ENCODE results near the gene ZNF221. TPM values are rescaled to one million over a fixed set of nuclear protein-coding genes. Genes with fewer than 3 reads are reported as not detected.
A peak's percentile ranks its signal among the peaks of the same experiment; 100 is the strongest.

Gene ZNF221
- total RNA-seq, 2 experiments from 2014 or later: 2.9 to 3.7 TPM

- peaks cover 6% of the 10 kb centered on the region for H3K4me1 Mint-ChIP-seq
- H3K4me3 Mint-ChIP-seq: peak within 1 kb of the TSS; percentile 96
- peak; percentile 74 for DNase-seq
- H3K27me3 Mint-ChIP-seq: no peaks in the 10 kb centered on the region
- H3K36me3 Mint-ChIP-seq: peaks cover 21% of the 10 kb centered on the region
- peaks cover 11% of the 10 kb centered on the region for H3K9me3 Mint-ChIP-seq
- POLR2A ChIA-PET: interaction anchor here (0.6 to 1.6 kb wide), 3 partner anchors 49 to 707 kb away, joined by 3 to 4 read pairs (median 3); partner anchors contain the start of gene ZNF45
- peak; percentile 85 for ATAC-seq (ENCODE audit: low read depth)
- H3K27ac Mint-ChIP-seq: peak within 1 kb of the TSS; percentile 95
Observed at GRCh38 chr19:43983912-43984686, 33.1 kb downstream of the ZNF221 start, which contains the start of gene ZNF155. Gene ZNF155, plus strand, starts transcription at chr19:43984188. Its CDS starts 4,356 bp downstream, at chr19:43988544.

DNA sequence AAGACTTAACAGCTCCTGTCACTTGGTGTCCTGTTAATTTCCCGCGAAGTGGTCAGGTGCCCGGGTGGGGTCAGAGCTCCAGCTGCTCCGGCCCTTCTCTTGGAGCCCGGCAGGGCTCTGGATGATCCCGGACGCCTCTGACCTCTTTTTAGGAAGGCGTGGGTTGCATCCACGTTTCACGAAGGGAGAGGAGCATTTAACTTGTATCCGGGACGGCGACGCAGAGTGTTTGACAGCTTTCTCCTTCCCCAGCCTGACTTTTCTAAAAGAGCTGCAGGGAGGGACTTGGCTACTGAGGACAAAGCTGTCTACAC, 33.6 kb downstream of the ZNF221 start:
- no peaks in the 10 kb centered on the region for H3K27me3 Mint-ChIP-seq
- peaks cover 6% of the 10 kb centered on the region for H3K4me1 Mint-ChIP-seq
- POLR2A ChIA-PET: interaction anchor here (0.6 to 1.6 kb wide), 3 partner anchors 49 to 707 kb away, joined by 3 to 4 read pairs (median 3); partner anchors contain the start of gene ZNF45
- ATAC-seq (ENCODE audit: low read depth) (peak; percentile 13), DNase-seq (peak; percentile 36)
- H3K9me3 Mint-ChIP-seq: peaks cover 11% of the 10 kb centered on the region
- H3K36me3 Mint-ChIP-seq: peaks cover 24% of the 10 kb centered on the region
- H3K4me3 Mint-ChIP-seq: peak overlapping the region; percentile 96
- peak overlapping the region; percentile 95 for H3K27ac Mint-ChIP-seq

GRCh38 chr19:43997631-43998290, 46.7 kb downstream of the ZNF221 start:
- ATAC-seq (ENCODE audit: low read depth): no peak

DNA sequence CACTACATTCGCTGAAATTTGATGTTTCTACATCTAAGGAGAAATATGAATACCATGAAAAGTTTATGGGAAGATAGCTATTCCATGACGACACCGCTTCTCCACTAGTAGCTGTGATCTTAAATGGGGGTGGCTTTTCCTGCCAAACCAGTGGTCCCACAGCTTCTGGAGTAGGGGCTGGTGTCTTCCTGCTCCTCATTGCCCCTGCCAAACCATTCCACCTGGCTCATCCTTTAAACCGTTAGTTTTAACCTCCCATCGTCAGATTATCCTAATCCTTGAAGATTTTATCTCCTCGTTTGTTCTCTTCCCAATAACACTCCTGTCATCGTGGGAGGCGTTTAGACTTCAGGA, 51.2 kb downstream of the ZNF221 start:
- H3K4me3 Mint-ChIP-seq: peak overlapping the region; percentile 99
- DNase-seq (no peak), ATAC-seq (ENCODE audit: low read depth) (no peak)
- no peaks in the 10 kb centered on the region for H3K27me3 Mint-ChIP-seq
- peaks cover 30% of the 10 kb centered on the region for H3K36me3 Mint-ChIP-seq
- POLR2A ChIA-PET: interaction anchor here (1.6 kb wide), 1 partner anchor 67 kb away, joined by 3 read pairs; the partner anchor contains the start of gene ZNF45
- H3K27ac Mint-ChIP-seq: peak overlapping the region; percentile 98
- H3K4me1 Mint-ChIP-seq: peaks cover 10% of the 10 kb centered on the region
- peaks cover 24% of the 10 kb centered on the region for H3K9me3 Mint-ChIP-seq

More at GRCh38 chr19:43997631-43998290, 46.7 kb downstream of the ZNF221 start:
- Mint-ChIP-seq H3K9me3 (peaks cover 21% of the 10 kb centered on the region), H3K27me3 (no peaks in the 10 kb centered on the region), H3K4me1 (peaks cover 7% of the 10 kb centered on the region), H3K27ac (no peak overlapping the region), H3K36me3 (peaks cover 46% of the 10 kb centered on the region), H3K4me3 (no peak overlapping the region)
- no peak for DNase-seq
- POLR2A ChIA-PET: no interaction called here

DNA sequence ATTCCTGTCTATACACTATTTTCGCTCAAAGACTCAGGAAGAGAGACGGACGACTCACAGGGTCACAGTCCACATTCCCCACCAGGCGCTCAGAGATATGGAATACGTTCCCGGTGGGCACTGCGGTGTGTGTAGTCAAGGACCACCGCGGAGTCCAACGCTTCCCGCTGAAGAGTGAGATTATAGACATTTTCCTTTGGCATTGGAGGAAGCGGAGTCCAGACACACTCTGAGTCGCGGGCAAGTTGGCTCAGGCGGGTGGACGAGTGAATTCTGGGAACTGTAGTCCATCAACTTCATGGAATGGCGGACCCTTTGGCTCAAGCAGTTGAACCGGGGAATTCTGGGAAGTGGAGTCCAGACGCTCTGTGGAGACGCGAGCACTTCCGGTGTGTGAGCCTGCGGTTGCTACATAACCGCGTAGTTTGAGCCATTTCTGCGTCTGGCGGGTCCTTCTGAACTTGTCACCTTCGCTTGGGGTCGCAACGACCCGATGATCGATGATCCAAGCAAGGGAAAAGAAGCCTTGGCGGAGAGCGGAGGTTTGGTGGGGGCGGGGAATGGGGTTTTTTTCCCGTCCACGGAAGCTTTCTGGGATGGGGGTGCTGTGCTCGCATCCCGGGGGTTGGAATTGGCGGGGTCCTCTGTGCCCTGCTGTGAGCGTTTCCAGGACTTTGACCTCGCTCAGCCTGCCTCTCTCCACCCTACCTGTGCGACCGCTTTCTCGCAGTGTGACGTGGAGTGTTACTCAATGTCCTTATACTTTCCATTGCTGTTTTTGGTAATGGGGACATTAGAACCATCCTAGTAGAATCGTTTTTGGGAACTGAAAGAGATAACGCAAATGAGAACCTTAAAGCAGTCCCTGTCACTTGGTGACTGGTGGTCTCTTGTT, 51.8 kb downstream of the ZNF221 start, which contains the start of gene ZNF230:
Gene ZNF230 (plus strand): TSS at position 392 of the 895 bp plus-strand sequence. CDS start 4,122 bp downstream, outside the sequence.
- peaks cover 30% of the 10 kb centered on the region for H3K9me3 Mint-ChIP-seq
- POLR2A ChIA-PET: interaction anchor here (1.0 to 1.6 kb wide), 3 partner anchors 68 to 162 kb away, joined by 3 to 4 read pairs (median 3); partner anchors contain the start of genes ZNF226 and ZNF45
- H3K4me3 Mint-ChIP-seq: peak within 1 kb of the TSS; percentile 99
- peaks cover 33% of the 10 kb centered on the region for H3K36me3 Mint-ChIP-seq
- H3K27me3 Mint-ChIP-seq: no peaks in the 10 kb centered on the region
- ATAC-seq (ENCODE audit: low read depth) (peak; percentile 94), DNase-seq (peak; percentile 77)
- H3K27ac Mint-ChIP-seq: peak within 1 kb of the TSS; percentile 98
- H3K4me1 Mint-ChIP-seq: peaks cover 10% of the 10 kb centered on the region

DNA sequence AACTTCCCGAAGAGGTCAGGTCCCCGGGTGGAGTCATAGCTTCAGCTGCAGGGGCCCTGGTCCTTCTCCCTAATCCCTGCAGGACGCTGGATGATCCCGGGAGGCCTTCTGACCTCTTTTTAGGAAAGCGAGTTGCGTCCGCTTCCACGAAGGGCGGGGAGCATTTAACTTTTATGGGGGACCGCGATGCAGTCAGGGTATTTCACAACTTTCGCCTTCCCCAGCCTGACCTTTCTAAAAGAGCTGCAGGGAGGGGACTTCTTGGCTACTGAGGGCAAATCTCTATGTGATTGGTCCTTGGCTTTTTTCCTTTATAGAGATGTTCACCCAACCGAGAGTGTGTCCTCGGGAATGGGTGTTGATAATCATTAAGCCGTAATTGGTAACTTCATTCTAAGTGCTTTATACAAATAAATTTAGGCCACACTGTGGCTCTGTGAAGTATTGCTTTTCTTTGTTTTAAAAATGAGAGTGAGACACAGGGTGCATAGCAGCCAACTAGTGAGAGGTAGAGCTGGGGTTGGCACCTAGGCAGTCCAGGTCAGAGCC, 52.5 kb downstream of the ZNF221 start:
- Mint-ChIP-seq H3K27me3 (no peaks in the 10 kb centered on the region), H3K36me3 (peaks cover 38% of the 10 kb centered on the region), H3K9me3 (peaks cover 30% of the 10 kb centered on the region), H3K4me3 (peak overlapping the region; percentile 99), H3K4me1 (peaks cover 10% of the 10 kb centered on the region), H3K27ac (peak overlapping the region; percentile 98)
- POLR2A ChIA-PET: interaction anchor here (1.0 to 1.1 kb wide), 2 partner anchors 92 to 161 kb away, joined by 3 to 4 read pairs; partner anchors contain the start of gene ZNF226
- ATAC-seq (ENCODE audit: low read depth) (peak; percentile 43), DNase-seq (peak; percentile 37)

- Mint-ChIP-seq H3K4me1 (peaks cover 10% of the 10 kb centered on the region), H3K9me3 (peaks cover 43% of the 10 kb centered on the region)
- POLR2A ChIA-PET: no interaction called here
Observed at GRCh38 chr19:44005973-44006372, 54.9 kb downstream of the ZNF221 start.

DNA sequence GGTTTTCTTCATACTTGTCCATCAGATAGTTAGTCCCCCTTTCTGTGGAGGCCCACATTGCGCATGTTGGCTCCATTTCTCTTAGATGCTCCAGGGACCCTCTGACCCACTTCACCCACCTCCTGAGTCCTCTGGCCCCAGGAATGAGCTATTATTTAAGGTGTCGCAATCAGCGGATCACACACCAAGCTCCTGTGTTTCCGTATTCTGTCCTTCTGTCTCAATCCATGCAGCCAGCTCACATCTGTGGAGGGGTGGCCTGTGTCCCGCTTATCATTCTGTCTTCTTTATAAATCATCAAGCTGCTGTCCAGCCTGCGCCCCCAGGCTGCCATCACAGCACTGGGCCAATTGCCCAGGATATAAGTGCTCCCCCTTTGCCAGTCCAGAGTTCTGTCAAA, 56.4 kb downstream of the ZNF221 start:
- DNase-seq (no peak), ATAC-seq (ENCODE audit: low read depth) (no peak)
- Mint-ChIP-seq H3K36me3 (peaks cover 70% of the 10 kb centered on the region), H3K27me3 (no peaks in the 10 kb centered on the region), H3K4me1 (peaks cover 3% of the 10 kb centered on the region), H3K9me3 (peaks cover 50% of the 10 kb centered on the region), H3K4me3 (no peak overlapping the region), H3K27ac (no peak overlapping the region)
- POLR2A ChIA-PET: no interaction called here

More at GRCh38 chr19:44005973-44006372, 54.9 kb downstream of the ZNF221 start:
- ATAC-seq (ENCODE audit: low read depth) (no peak), DNase-seq (no peak)
- Mint-ChIP-seq H3K4me3 (no peak overlapping the region), H3K36me3 (peaks cover 58% of the 10 kb centered on the region), H3K27ac (no peak overlapping the region), H3K27me3 (no peaks in the 10 kb centered on the region)

- DNase-seq (no peak), ATAC-seq (ENCODE audit: low read depth) (no peak)
- Mint-ChIP-seq H3K9me3 (peaks cover 62% of the 10 kb centered on the region), H3K36me3 (peaks cover 71% of the 10 kb centered on the region), H3K27ac (no peak overlapping the region), H3K27me3 (no peaks in the 10 kb centered on the region), H3K4me1 (no peaks in the 10 kb centered on the region), H3K4me3 (no peak overlapping the region)
- POLR2A ChIA-PET: no interaction called here
Observed at GRCh38 chr19:44010468-44010867, 59.4 kb downstream of the ZNF221 start.

Other genes starting within 250 kb of the ZNF221 start
- gene IRGC, start 235.2 kb upstream of the ZNF221 start, total RNA-seq: not detected
- gene SMG9, start 196.3 kb upstream of the ZNF221 start, total RNA-seq: 10 to 100 TPM; 48.9 to 49.9 TPM
- gene KCNN4, start 170.3 kb upstream of the ZNF221 start, total RNA-seq: 10 to 100 TPM; 38.3 to 45.4 TPM
- 1 to 10 TPM; 1.9 to 2.0 TPM for gene LYPD5, start 148.8 kb upstream of the ZNF221 start, total RNA-seq
- gene ZNF283, start 123.9 kb upstream of the ZNF221 start, total RNA-seq: 10 to 100 TPM; 11.5 TPM
- gene ZNF404, start 67.3 kb upstream of the ZNF221 start, total RNA-seq: 1 to 10 TPM; 4.5 to 6.8 TPM
- gene ZNF45, start 15.9 kb upstream of the ZNF221 start, total RNA-seq: 10 to 100 TPM; 21.0 to 22.4 TPM
- 10 to 100 TPM; 12.3 to 12.9 TPM for gene ZNF155, start 33.0 kb downstream of the ZNF221 start, total RNA-seq
- 1 to 10 TPM; 9.2 to 9.7 TPM for gene ZNF230, start 51.7 kb downstream of the ZNF221 start, total RNA-seq
- gene ZNF222, start 74.2 kb downstream of the ZNF221 start, total RNA-seq: 1 to 10 TPM; 7.8 to 7.9 TPM
- 1 to 10 TPM; 2.2 to 3.3 TPM for gene ZNF223, start 100.8 kb downstream of the ZNF221 start, total RNA-seq
- gene ZNF284, start 120.9 kb downstream of the ZNF221 start, total RNA-seq: 1 to 10 TPM; 3.9 to 4.1 TPM
- 10 to 100 TPM; 55.3 to 58.2 TPM for gene ZNF224, start 143.1 kb downstream of the ZNF221 start, total RNA-seq
- 1 to 10 TPM; 7.8 to 9.2 TPM for gene ZNF225, start 162.2 kb downstream of the ZNF221 start, total RNA-seq
- gene ZNF234, start 190.3 kb downstream of the ZNF221 start, total RNA-seq: 10 to 100 TPM; 16.4 to 18.2 TPM
- 10 to 100 TPM; 26.2 to 28.0 TPM for gene ZNF226, start 213.9 kb downstream of the ZNF221 start, total RNA-seq

Data from activated naive CD8-positive, alpha-beta T cell treated with anti-CD3 and anti-CD28 coated beads, Interleukin-2, amount 10 ng/mL, durations not matched to agents 7 days and 5 days (primary cell).